K562 (cell line): ENCODE data around the gene SLC25A33. TPM values are rescaled to one million over a fixed set of nuclear protein-coding genes. Genes with fewer than 3 reads are reported as not detected.

Source experiments
- ATF7 ChIP-seq: fragments of 450-650 bp; IDR thresholded peaks from 2 replicates; pipeline ENCODE4 v1.7.1; 2014; ENCODE audit warnings: mild to moderate bottlenecking, moderate library complexity
- ESRRA ChIP-seq: fragments of 450-650 bp; IDR thresholded peaks from 2 replicates; pipeline ENCODE4 v1.6.1; 2014; ENCODE audit warnings: low read depth, mild to moderate bottlenecking, moderate library complexity, borderline replicate concordance
- GTF3C2 ChIP-seq: IDR thresholded peaks from 3 replicates; pipeline ENCODE4 v1.6.1; 2011; ENCODE audit warnings: borderline replicate concordance, mild to moderate bottlenecking, moderate library complexity; ENCODE audit not compliant: insufficient read length; ENCODE audit errors: extremely low read depth
- ID3 ChIP-seq, 2 experiments: fragments of 250-450 bp in 1 of 2; fragments of 450-650 bp in 1 of 2; sonication (Bioruptor Pico) in 1 of 2; IDR thresholded peaks; 2 replicates each; pipeline versions ENCODE4 v1.6.1 to v1.8.0; 2016 to 2021; ENCODE audit warnings: mild to moderate bottlenecking in 2 of 2, moderate library complexity in 2 of 2, missing compliant biosample characterization in 1 of 2, missing genetic modification characterization in 1 of 2
- MAZ ChIP-seq, 2 experiments: fragments of 450-650 bp in 1 of 2; sonication (generic) in 1 of 2; formaldehyde crosslinking; IDR thresholded peaks in 1 of 2; conservative IDR thresholded peaks in 1 of 2; 2 replicates each; pipeline versions ENCODE4 v1.4.0 to v1.5.0; 2020; ENCODE audit warnings: mild to moderate bottlenecking in 1 of 2, missing genetic modification reagents in 1 of 2
- NFRKB ChIP-seq: fragments of 450-650 bp; IDR thresholded peaks from 2 replicates; pipeline ENCODE4 v1.6.1; 2016; ENCODE audit warnings: low read depth
- PHF20 ChIP-seq: fragments of 450-650 bp; IDR thresholded peaks from 2 replicates; pipeline ENCODE4 v1.6.1; 2018; ENCODE audit not compliant: partially characterized antibody
- RBFOX2 ChIP-seq: fragments of 200-400 bp; formaldehyde crosslinking; IDR thresholded peaks from 2 replicates; pipeline ENCODE4 v1.6.1; 2017; ENCODE audit warnings: low read depth, mild to moderate bottlenecking, low read length, moderate library complexity
- ZNF175 ChIP-seq: fragments of 200-800 bp; sonication (Bioruptor generic); IDR thresholded peaks from 2 replicates; pipeline ENCODE4 v1.6.1; 2016; ENCODE audit warnings: low read depth, mild to moderate bottlenecking, missing genetic modification characterization, missing compliant biosample characterization
- ZNF224 ChIP-seq: sonication (generic); formaldehyde crosslinking; IDR thresholded peaks from 2 replicates; pipeline ENCODE4 v1.8.0; 2022; ENCODE audit warnings: mild to moderate bottlenecking, missing genetic modification reagents
- polyA plus RNA-seq, 8 experiments: library from polyadenylated mRNA; depleted of rRNA in 4 of 8; stranded (reverse) in 5 of 8; unstranded in 3 of 8; fragments of >200 nt; fragmentation: Nextera tagmentation in 2 of 8; fragmentation: Illumina TruSeq in 1 of 8; extraction: Ambion mirVana in 2 of 8; extraction: Trizol in 1 of 8; gene quantifications; 2 replicates each; pipeline versions ENCODE4 v1.2.1 to v1.2.3, GENCODE V29; 2011 to 2014; ENCODE audit warnings: inconsistent platforms in 1 of 8, missing spikeins in 1 of 8
- total RNA-seq, 7 experiments: library from RNA; depleted of rRNA in 6 of 7; stranded (reverse); fragments of >200 nt in 6 of 7; fragmentation: Illumina TruSeq in 2 of 7; extraction: Trizol in 2 of 7; gene quantifications; 2 replicates each; pipeline versions ENCODE4 v1.2.1 to v1.2.3, GENCODE V29; 2011 to 2021; ENCODE audit warnings: low replicate concordance in 1 of 7
- TF ChIP-seq, protein P1 (sequence below): fragments of 450-650 bp; IDR thresholded peaks from 2 replicates; pipeline ENCODE4 v1.7.1; 2018; ENCODE audit warnings: mild to moderate bottlenecking, low read depth; ENCODE audit not compliant: partially characterized antibody

The SLC25A33 gene
- total and polyA plus RNA-seq, 9 of the 15 experiments (the other 6 are each of a cell fraction or from before 2014, with no cell fraction given) = 3.2 to 23.5 (median 17.5) TPM

DNA sequence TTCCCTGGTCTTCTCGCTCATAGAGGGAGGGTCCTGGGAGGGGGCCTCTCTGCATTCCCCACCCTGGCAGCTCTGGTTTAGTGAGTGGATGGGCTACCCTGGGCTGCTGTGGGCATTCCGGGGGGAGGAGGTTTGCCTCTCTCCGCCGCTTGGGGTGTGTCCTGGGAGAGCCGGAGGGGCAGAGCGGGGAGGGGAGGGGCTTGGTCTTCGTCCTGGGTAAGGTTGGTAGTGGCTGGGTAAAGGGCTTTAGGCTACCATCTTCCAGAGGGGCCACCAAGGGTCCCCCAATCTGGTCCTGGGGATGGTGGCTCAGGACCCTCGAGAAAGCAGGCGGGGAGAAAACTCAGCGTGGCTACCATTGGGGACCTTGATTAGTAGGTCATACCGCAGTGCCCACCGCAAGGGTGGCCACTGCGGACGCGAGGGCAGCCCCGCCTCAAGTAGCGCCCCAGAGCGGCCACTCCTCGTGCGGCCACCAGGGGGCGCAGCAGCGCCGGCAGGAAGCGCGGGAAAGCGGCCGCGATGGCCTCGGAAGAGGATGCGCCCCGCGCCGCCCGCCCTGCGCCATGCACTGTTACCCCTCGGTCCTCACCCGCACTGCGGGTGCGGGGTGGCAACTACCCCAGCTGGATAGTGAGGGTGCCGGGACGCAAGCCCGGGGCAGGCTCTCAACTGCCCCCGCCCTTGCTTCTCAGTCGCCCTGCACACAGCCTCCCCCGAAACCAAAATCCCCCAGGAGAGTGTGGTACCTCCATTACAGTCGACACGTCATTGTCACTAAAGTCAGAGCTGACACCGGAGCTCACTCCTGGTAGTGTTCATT lies 44.1 kb upstream of the SLC25A33 start (continued):
- no peak for TF ChIP-seq GTF3C2
- TF ChIP-seq ZNF175 (CRISPR knock-in tag) = no peak
- peak; percentile 77 to 78 for TF ChIP-seq MAZ (CRISPR knock-in tag; conservative IDR thresholded peaks at IDR 0.05 in 1 of 2, IDR thresholded peaks at IDR 0.05 in 1 of 2)
- TF ChIP-seq, protein P1, sequence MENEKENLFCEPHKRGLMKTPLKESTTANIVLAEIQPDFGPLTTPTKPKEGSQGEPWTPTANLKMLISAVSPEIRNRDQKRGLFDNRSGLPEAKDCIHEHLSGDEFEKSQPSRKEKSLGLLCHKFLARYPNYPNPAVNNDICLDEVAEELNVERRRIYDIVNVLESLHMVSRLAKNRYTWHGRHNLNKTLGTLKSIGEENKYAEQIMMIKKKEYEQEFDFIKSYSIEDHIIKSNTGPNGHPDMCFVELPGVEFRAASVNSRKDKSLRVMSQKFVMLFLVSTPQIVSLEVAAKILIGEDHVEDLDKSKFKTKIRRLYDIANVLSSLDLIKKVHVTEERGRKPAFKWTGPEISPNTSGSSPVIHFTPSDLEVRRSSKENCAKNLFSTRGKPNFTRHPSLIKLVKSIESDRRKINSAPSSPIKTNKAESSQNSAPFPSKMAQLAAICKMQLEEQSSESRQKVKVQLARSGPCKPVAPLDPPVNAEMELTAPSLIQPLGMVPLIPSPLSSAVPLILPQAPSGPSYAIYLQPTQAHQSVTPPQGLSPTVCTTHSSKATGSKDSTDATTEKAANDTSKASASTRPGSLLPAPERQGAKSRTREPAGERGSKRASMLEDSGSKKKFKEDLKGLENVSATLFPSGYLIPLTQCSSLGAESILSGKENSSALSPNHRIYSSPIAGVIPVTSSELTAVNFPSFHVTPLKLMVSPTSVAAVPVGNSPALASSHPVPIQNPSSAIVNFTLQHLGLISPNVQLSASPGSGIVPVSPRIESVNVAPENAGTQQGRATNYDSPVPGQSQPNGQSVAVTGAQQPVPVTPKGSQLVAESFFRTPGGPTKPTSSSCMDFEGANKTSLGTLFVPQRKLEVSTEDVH = peak; percentile 96
- no peak for TF ChIP-seq ID3 (CRISPR knock-in tag; IDR thresholded peaks at IDR 0.05)
- peak; percentile 58; the same call in 1 of the 2 replicates for TF ChIP-seq ID3 (tag; IDR thresholded peaks at IDR 0.05)
- peak; percentile 42; the same call in 1 of the 2 replicates for TF ChIP-seq ATF7
- no peak for TF ChIP-seq PHF20
- TF ChIP-seq NFRKB = no peak
- 0 out of 2 replicates have a peak, but pooled peaks have one; percentile 44 for TF ChIP-seq RBFOX2
- TF ChIP-seq ESRRA = peak; percentile 20; the same call in 1 of the 2 replicates
- TF ChIP-seq ZNF224 = no peak
